Measurements from ENCODE around the gene BHLHE41.
A peak's percentile ranks its signal among the peaks of the same experiment; 100 is the strongest.

Gene BHLHE41

DNA sequence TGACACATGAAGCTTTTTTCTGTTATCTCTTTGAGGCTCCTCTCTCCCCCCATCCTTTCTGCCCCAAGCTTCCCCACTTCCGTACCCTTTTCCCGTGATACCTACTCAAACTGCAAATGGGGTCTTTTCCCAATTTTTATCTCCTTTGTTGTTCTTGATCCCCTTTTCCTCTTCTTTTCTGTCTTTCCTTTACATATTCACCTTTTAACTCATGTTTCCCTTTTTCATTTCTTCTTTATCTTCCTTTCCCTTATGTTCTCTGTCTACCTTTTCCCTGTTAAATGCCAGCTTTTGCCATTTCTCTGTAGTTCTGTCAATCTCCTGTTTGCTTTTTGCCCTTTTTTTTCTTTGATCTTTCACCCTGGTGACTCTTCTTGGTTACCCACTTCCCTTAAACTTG lies 2.6 kb upstream of the BHLHE41 start:
- no peak for DNase-seq (ENCODE audit: low read depth)
- no peak overlapping the region for H3K4me3 ChIP-seq (ENCODE audit: low read length)
- TF ChIP-seq, protein P1, sequence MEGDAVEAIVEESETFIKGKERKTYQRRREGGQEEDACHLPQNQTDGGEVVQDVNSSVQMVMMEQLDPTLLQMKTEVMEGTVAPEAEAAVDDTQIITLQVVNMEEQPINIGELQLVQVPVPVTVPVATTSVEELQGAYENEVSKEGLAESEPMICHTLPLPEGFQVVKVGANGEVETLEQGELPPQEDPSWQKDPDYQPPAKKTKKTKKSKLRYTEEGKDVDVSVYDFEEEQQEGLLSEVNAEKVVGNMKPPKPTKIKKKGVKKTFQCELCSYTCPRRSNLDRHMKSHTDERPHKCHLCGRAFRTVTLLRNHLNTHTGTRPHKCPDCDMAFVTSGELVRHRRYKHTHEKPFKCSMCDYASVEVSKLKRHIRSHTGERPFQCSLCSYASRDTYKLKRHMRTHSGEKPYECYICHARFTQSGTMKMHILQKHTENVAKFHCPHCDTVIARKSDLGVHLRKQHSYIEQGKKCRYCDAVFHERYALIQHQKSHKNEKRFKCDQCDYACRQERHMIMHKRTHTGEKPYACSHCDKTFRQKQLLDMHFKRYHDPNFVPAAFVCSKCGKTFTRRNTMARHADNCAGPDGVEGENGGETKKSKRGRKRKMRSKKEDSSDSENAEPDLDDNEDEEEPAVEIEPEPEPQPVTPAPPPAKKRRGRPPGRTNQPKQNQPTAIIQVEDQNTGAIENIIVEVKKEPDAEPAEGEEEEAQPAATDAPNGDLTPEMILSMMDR (conservative IDR thresholded peaks at IDR 0.05; ENCODE audit: low read length): no peak

DNA sequence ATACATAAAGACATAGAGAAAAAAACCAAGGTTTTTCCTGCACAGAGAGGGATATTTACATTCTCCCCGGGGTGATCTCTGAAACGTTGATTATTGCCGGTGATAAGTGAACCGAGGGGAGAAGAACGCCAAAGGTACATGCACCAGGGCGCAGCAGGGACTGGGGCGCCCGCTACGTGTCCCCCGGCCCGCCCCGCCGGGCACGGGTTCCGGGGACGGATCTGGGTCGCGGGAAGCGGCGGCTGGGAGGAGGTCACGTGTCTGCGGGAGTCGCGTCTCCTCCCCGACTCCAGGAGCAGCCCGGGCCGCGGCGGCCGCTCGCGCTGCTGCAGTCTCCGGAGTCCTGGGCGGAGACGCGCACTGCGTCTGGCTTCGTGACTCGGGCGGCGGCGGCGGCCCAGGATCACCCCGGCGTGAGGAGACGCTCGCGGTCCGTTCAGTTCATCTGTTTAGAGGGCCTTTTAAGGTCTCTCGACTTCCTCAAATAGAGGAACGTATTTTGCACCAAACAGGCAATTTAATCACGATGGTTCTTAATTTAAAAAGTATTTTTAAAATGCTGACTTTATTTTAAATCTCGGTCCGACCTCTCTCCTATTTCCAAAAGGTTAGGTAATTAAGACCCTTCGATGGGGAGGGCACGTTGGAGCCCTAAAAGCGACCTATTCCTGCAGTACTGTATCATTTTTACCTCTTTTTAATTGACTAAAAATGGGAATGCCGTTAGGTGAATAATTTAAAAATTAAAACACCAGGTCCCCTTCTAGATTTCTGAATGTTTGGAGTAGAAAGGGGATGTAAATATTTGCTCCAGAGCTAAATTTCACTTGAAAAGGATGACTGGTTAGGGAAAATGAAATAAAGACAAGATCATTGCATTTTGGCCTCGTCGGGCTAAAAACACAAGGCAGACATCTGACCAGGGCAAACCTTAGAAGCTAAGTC lies 1.8 kb upstream of the BHLHE41 start:
- H3K4me3 ChIP-seq (ENCODE audit: low read length): peak overlapping the region; percentile 79
- DNase-seq (ENCODE audit: low read depth): peak; percentile 85
- TF ChIP-seq, protein P1 (conservative IDR thresholded peaks at IDR 0.05; ENCODE audit: low read length): no peak

DNA sequence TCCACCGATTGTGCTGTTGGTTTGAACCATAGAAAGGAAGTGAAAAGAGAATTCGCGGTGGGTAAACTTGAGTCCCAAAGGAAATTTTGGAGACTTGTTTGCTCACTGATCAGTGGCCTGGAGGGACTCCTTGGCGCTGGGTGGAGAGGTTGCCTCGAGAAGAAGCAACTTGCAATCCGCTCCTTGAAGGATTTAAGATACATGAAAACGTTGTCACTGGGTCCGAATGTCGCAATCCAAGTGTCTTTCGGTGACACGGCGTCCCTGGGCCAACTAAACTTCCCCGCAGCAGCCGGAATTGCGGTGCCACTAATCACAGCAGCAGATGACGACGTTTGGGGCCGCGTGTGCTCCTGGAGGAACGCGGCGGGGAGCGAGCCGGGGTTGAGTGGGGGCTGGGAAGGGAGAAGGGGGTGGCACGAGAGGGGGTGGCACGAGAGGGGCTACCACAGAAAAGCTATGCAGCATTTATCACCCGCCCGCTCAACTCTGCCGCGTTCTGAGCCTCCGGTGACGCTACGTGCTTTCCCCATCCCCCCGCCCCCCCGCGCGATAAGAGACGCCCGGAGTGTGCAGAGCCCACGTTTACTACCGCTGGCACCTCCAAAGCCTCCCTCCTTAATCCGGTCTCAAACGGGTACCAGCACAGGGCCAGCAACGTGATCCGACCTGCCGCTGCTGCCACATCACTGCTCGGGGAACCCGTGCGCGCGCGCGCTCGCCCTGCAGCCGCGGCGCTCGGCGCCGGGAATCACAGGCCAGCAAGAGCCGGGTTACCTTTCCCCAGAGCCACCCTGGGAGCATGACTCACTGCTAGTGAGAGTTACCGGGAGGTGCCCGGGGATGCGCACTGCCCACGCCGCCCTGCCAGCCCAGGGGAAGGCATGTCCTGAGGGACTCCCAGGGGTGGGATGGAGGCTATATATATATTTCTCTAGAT lies 833 bp upstream of the BHLHE41 start:
- peak; percentile 71 for DNase-seq (ENCODE audit: low read depth)
- TF ChIP-seq, protein P1 (conservative IDR thresholded peaks at IDR 0.05; ENCODE audit: low read length): no peak
- peak overlapping the region; percentile 79 for H3K4me3 ChIP-seq (ENCODE audit: low read length)

DNA sequence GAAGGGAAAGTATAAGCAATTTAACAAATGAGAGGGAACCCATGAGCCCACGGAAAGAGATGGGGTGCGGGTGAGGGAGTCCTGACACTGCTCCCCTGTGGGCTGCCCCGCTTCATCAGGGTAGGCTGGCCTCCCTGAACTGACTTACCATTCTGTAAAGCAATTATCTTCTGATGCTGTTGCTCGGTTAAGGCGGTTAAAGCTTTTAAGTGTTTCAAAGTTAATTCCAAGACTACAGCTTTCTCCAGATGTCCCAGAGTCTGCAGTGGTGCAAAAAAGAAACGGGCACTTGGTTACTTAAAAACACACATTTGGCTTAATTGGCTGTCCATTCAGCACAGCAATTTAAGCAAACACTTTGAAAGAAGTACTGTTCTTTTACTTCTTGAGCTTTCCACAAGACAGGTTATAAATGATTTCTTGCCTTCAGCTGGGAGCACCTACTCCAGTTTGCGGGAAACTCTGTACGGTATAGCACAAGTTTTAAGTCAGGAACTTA lies 1.3 kb downstream of the BHLHE41 start:
- peak overlapping the region; percentile 79 for H3K4me3 ChIP-seq (ENCODE audit: low read length)
- TF ChIP-seq, protein P1 (conservative IDR thresholded peaks at IDR 0.05; ENCODE audit: low read length): no peak
- no peak for DNase-seq (ENCODE audit: low read depth)

DNA sequence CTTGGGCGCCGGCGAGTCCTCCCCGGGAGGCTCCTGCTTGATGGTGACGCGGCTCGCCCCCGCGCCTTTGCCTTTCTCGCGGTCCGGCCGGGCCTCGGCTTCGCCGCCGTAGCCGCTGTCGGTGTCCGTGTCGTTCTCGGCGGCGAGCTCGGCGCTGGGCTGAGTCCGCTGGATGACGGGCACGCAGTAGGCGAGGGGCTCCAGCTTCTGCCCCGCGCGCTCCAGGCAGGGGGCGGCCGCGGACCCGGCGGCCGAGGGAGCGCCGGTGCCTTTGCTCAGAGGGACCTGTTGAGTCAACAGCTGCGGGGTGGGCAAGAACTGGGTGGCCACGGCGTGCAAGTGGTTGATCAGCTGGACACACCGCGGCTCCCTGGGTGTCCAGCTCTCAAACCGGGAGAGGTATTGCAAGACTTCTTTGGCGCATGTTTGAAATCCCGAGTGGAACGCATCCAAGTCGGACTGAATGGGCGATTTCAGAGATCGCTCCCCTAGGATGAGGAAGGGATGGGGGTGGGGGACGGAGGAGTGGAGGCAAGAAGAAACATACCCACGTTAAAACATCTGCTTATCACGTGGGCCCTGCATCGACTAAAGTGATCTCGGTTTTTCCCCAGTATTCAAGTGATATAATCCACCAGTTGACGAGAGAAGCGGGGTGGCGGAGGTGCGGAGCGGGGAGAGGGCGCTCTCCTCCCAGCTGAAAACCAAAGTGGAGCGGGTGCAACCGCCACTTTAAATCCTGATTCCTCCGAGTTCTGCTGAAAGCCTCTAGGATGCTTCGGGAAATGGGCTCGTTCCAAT lies 2.0 kb downstream of the BHLHE41 start:
- peak; percentile 83 for DNase-seq (ENCODE audit: low read depth)
- TF ChIP-seq, protein P1 (conservative IDR thresholded peaks at IDR 0.05; ENCODE audit: low read length): peak; percentile 52
- peak overlapping the region; percentile 79 for H3K4me3 ChIP-seq (ENCODE audit: low read length)

DNA sequence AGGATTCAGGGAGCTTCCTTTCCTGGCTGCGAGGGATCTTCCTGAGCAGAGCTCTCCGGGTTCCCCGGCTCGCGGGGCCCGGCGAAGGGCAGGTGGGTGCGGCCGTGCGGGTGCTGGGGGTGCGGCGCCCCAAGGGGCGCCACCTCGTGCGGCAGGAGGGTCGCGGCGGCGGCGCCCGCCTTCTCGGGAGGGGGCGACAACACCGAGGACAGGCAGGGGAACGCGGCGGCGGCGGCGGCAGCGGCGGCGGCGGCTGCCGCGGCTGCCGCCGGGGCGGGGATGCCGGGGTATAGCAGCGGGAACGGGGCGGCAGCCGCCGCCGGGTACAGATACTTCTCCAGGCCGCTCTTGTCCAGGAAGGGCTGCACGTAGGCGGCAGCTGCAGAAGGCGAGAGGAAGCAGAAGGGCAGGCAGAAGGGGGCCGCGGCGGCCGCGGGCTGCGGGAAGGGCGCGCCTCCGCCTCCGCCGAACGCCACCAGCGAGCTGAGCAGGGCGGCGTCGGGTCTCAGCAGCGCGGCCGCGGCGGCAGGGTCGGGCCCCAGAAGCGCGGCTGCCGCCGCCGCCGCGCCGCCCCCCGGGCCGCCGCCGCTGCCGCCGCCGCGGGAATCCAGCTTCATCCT lies 2.7 kb downstream of the BHLHE41 start:
- peak overlapping the region; percentile 79 for H3K4me3 ChIP-seq (ENCODE audit: low read length)
- DNase-seq (ENCODE audit: low read depth): peak; percentile 31
- TF ChIP-seq, protein P1 (conservative IDR thresholded peaks at IDR 0.05; ENCODE audit: low read length): no peak

Measured in AG10803 (cell line).